CMK (cell line): ENCODE results near the gene C22orf15.
A peak's percentile ranks its signal among the peaks of the same experiment; 100 is the strongest.
"Not testable (repeated sequence)": the region's sequence is repeated elsewhere in the genome, so short reads cannot be mapped to it uniquely, and the experiment has no call there.

ENCODE experiments used
- DNase-seq: peaks from one replicate; pipeline ENCODE4 v3.0.0-alpha.2; 2010; ENCODE audit warnings: low read depth

Gene C22orf15, protein sequence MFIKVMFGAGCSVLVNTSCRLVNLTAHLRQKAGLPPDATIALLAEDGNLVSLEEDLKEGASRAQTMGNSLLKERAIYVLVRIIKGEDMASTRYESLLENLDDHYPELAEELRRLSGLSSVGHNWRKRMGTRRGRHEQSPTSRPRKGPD

DNA sequence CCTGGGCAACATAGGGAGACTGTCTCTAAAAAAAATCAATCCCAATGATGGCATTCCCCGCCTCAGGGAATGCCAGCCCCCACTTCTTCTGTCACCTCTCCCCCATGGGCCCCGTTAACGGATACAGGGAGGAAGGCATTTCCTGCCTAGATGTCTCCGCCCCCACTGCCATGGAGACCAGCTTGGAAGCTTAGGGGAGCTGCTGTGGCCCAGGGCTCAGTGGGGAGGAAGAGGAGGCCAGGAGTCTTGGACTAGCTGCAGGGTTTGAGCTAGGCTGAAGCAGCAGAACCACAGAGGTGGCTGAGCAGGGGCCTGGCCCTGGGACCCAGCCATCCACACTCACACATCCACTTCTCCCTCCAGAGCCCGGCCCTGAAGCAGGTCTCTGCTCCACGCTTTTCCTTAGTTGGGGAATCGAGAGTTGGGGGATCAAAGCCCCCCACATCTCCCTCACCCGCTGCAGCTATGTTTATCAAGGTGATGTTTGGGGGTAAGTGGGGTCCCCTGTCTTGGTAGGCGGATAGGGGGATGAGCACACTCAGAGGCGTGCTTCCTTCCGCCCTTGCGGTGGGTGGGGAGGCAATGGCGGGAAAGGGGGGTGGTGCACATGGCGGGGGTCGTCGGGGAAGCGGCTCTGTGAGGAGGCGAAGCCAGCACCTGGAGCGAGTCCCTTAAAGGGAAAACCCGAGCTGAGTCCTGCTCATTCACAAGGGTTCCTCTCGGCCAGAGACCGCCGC, at the start of gene C22orf15:
C22orf15 (plus strand) TSS at position 149 of the 737 bp plus-strand sequence; CDS start at position 466, 317 bp downstream.
- no peak for DNase-seq

DNA sequence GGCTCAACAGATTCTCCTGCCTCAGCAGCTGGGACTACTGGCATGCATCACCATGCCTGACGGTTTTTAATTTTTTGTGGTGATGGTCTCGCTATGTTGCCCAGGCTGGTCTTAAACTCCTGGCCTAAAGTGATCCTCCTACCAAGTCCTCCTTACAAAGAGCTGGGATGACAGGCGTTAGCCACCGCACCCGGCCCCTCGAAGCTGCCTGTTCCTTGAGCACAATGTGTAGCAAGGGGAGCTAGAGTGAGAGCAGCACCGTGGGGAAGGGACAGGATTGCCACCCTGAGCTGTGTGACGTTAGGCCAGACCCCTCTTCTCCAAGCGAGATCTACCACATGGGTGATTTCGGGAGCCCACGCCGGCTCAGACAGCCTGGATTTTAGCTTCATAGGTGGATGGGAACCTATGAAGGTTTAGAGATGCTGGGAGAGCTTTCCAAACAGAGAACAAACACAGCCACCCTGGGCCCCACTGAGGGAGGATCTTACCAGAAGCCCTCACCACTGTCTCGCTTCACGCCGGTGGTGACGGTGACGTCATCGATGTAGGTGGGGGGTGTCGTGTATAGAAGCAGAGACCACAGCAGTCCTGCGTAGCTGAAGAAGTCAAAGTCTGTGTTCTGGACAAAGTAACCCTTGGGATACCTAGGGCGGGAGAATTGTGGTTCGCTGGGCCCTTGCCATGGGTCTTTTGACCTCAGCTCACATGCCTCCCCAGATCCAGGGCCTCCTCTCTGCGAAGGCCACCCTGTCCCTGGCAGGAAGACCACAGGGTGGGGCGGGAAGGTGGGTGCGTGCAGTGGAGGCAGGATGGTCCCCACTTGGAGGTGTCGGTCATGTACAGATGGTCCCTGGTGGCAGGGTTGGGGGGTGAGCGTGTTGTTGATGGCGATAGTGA, 48.8 kb upstream of the C22orf15 start:
- no peak for DNase-seq

DNA sequence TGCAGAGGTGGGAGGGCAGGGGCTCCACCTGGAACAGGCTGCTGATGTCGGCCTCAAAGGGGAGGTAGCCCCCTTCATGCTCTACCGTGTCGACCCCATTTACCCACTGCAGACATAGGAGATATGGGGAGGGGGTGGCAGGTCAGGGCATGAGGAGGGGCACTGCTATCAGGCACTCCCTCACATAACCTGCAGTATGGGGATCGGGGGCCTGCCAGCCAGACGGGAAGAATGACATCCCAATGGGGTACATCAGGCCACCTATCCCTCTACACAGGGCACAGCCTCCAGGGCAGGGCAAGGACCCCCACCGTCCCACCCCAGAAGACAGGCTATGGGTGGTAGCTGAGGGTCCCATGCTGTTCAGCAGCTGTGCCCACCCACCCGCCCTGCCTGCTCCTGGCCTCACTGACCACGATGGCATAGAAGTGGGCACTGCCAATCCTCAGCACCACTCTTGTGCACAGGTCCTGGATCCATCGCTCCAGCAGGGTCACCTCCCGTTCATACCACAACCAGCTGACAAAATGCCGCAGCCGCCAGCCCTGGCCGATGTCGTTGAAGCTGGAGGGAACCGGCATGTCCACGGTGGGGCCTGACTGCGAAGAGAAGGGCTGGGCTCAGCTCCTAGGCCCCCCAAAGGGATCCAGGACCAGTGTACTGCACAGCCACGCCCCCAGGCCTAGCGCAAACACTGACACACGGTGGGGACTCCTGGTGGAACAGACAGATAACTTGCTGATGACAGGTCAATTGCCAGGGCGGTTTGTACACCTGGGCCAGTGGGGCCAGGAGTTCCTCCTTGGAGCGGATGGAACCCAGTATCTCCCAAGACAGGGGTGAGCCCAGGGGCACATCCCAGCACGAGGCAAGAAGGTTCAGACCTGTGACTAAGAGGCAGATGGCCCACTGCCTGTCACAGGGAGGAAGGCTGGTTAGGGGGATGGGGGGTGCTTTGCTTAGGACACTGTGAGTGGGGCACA, 47.9 kb upstream of the C22orf15 start:
- DNase-seq = no peak

DNA sequence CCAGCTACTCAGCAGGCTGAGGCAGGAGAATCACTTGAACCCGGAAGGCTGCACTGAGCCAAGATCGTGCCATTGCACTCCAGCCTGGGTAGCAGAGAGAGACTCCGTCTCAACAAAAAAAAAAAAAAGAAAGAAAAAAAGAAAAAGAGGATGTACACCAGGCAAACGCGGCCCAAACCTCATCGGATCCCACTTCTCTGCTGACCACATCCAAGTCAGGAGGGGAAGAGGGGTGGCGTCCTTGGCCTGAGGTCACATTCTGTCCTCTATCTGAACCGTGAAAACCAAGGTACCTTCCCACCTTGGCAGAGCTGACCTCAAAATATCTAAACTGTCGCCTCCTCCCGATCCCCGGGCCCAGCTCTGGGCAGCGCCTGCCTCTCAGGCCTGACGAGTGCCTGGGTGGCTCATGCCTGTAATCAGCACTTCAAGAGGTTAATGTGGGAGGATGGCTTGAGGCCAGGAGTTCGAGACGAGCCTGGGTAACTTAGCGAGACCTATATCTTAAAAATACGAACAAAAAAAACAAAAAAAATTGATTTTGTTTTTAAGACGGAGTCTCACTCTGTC, 46.9 kb upstream of the C22orf15 start:
- no peak for DNase-seq

DNA sequence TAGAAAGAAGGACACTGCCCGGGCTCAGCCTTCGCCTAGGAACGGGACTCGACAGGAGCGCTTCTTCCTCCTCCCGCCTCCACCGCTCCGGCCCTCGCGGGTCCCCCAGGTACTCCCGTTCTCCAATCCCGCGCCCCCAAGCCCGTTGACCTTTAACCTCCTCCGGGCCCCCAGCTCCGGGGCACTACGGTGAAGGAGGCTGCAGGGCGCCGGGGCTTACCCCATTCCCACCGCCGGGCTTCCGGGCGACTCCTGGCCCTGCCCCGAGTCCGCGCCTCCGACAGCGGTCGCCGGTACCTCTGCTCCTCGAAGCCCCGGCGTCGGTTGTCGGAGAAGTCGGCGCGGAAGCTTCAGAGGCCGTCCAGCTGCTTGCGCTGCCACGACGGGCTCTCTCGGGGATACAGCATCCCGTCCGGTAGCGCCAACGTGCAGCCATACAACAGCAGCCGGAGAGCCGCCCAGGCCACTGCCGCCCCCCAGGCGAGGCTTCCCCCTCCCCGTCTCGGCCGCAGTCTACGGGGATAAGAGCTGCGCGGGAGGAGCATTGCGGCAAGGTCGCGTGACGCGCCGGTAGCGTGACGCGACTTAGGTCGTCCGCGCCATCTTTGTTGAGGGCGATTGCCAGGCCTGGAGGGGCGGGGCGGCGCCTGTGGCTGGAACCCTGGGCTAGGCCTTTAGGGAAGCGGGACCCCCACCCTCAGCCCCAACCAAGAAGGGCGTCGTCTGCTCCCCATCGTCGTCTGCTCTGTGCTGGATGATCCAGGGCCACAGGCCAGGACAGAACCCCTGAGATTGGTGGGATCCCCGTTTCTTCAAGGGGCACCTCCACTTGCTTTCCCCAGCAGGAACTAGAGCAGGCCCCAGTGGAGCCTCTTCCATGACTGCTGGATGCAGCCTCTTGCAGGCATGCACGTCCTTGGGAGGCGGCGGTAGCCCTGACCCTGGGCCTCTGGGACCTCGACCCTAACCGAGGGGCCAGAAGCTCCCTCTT, 45.7 kb upstream of the C22orf15 start:
- peak; percentile 82 for DNase-seq

DNA sequence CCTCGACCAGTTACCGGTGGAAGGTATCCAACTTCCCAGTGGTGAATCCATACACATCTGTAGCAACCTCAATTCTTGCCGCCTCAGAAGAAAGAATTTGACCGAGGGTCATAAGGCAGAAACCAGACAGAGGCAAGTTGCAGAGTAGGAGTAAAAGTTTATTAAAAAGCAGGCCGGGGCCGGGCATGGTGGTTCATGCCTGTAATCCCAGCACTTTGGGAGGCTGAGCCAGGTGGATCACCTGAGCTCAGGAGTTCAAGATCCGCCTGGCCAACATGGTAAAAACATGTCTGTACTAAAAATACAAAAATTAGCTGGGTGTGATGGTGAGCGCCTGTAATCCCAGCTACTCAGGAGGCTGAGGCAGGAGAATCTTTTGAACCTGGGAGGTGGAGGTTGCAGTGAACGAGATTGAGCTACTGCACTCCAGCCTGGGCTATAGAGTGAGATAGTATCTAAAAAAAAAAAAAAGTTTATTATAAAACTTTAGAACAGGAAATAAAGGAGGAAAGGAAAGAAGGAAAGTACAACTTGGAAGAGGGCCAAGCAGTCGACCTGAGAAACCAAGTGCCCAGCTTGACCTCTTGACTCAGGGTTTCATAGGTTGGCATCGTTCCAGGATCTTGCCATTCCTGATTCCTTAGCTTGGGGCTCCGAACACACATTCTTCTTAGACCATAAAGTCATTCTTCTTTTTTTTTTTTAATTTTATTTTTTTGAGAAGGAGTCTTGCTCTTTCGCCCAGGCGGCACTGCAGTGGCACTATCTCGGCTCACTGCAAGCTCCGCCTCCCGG, 44.2 kb upstream of the C22orf15 start:
- no peak for DNase-seq

DNA sequence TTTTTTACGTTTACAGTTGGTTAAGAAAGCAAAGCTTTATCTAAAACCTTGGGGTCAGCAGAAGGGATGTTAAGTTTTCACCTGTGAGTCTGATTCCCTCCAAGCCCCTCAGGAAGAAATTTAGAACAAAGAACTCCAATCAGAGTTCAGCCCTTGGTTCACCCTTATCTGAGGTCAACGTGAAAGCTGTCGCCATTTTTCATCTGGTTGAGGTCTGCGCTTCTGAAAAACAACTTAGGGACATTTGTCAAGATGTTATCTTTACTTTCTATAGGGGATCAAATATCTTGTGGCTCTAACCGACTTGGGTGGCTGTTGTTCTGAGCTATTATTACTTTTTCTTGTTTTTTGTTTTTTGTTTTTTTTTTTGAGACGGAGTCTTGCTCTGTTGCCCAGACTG, 41.9 kb upstream of the C22orf15 start:
- no peak for DNase-seq

DNA sequence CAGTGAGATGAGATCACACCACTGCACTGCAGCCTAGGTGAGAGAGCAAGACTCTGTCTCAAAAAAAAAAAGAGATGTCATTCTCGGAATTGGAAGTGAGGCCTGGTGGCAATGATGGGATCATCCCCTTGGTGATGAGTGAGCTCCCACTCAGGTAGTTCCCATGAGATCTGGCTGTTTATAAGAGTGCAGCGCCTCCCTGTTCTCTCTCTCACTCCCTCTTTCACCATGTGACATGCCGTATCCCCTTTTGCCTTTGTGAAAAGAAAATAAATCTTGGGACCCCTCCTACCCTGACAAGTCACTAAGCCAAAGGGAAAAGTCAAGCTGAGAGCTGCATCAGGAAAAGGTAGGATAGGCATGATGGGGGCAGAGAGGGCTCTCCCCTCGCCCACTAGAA, 40.6 kb upstream of the C22orf15 start:
- DNase-seq = no peak

DNA sequence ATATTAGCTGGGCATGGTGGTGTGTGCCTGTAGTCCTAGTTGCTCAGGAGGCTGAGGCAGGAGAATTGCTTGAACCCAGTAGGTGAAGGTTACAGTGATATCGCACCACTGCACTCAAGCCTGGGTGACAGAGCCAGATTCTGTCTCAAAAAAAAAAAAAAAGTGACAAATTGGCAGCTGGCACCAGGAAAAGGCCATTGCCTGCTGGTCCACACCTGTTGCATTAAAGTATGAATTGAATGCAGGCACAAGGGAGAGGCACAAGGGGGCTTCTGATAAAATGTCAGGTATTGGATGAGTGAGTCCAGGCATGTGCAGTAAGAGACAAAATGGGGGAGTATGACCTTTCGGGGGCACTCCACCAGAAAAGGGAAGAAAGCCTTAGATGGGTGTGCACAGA, 40.1 kb upstream of the C22orf15 start:
- DNase-seq = no peak

DNA sequence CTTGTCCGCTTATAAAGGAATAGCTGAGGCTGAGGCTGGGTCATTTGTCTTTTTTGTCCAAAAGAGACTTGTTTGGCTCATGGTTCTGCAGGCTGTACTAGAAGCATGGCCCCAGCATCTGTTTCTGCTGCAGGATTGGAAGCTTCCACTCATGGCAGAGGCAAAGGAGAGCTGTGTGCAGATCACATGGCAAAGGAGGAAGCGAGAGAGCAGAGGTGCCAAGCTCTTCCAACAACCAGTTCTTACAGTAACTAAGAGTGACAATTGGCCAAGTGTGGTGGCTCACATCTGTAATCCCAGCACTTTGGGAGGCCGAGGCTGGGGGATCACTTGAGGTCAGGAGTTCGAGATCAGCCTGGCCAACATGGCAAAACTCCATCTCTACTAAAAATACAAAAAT, 34.7 kb upstream of the C22orf15 start:
- not testable (repeated sequence) for DNase-seq

DNA sequence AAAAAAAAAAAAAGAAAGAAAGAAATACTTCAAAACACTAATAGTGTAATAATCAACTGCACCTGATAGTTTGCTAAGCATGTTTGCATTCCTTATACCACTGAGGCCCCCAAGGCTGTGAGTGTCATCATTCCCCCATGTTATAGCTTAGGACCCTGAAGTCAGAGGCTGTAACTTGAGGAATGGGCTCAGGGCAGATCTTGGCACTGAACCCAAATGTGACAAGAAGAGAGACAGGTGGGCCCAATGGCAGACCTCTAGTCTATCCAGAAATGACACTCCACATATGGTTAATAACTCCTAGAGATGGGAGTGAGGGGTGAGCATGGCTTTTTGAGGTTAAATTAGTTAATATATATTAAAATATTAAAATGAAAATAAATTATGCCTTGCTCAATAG, 25.1 kb upstream of the C22orf15 start:
- DNase-seq = no peak

DNA sequence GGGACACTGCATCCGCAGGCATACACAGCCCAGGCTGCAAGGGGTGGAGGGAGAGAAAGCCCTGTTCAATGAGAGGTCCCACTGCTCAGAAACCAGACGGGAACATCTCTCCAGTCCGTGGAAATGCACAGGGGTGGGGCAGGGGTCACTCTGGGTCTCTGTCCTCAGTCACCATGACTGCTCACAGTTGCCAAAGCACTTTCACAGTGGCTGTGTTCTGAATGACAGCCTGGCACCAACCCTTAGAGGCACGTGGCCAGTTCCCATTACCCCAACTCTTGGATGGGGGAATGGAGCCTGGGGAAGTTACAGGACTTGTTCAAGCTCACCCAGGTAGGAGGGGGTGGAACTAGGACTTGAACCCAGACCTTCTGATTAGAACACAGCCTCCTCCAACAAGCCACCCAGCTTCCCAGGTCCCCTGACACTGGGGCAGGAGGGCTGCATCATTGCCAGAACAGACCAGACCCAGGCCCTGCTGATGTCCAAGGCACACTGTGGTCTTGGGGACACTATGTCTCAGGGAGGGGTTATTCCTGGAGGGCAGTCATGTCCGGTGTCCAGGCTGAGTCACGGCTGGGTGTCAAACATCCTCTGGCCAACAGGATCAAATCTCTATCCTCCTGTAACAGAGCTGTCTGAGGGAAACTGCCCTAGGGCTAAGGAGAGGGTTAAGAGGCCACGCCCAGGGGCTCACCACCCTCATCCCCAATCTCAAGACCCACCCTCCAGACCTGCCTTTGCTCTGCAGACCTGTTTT, 20.1 kb upstream of the C22orf15 start:
- no peak for DNase-seq

DNA sequence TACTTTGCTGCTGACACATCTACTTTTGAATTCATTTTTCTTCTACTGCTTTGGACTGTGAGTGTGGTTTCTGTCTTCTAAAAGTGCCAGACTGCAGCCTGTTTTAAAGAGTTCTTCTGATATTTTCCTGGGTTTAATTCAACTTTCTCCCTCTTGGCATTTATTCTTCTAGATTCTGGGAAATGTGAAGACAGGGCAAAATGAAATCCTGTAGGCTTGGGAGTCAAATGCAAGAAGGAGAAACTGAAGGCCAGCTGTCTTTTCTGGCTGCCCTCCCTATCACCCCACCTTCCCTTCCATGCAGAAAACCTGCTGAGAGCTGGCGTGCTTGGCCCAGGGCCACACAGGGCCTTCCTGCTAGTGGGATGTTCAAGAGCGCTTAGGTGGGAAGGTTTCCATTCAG, 19.5 kb upstream of the C22orf15 start:
- no peak for DNase-seq

DNA sequence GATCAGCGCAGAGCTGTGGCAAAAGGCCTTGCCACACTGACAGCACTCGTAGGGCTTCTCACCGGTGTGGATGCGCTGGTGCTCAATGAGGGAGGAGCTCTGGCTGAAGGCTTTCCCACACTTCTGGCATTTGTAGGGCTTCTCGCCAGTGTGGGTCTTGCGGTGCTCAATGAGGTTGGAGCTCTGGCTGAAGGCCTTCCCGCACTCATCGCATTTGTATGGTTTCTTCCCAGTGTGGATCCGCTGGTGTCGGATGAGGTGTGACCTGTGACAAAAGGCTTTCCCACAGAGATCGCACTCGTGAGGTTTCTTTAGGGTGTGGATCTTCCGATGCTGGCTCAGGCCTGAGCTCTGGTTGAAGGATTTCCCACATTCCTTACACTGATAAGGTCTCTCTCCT, 18.8 kb upstream of the C22orf15 start:
- DNase-seq = no peak

DNA sequence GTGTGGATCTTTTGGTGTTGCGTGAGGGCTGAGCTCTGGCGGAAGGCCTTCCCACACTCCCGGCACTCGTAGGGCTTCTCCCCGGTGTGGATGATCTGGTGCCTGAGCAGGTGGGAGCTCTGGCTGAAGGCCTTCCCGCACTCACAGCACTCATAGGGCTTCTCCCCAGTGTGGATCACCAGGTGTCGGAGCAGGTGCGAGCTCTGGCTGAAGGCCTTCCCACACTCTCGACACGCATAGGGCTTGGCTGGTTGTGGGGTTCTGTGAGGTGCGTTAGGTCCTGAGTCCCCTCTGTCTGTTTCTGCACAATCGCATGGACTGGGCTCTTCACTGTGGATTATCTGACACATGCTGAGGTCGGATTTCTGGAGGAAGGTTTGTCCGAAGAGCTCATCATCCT, 18.3 kb upstream of the C22orf15 start:
- no peak for DNase-seq

DNA sequence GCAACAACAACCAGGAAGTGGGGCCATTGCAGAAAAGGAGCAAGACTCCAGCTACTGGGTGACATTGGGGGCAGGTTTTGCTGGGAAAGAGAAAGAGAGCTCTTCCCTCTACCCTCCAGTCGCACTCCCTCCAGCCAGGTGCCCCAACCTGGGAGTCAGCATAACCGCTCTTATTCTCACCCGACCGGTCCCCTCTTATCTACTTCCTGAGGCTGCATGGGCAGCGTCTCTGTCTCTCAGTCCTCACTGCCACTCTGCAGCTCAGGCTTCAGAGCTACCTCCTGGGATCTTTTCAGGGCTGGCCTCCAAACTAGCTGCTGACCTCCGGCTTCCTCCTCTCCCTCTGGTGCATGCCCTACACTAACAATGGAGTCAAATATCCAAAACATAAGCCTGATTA, 17.0 kb upstream of the C22orf15 start:
- DNase-seq = no peak

DNA sequence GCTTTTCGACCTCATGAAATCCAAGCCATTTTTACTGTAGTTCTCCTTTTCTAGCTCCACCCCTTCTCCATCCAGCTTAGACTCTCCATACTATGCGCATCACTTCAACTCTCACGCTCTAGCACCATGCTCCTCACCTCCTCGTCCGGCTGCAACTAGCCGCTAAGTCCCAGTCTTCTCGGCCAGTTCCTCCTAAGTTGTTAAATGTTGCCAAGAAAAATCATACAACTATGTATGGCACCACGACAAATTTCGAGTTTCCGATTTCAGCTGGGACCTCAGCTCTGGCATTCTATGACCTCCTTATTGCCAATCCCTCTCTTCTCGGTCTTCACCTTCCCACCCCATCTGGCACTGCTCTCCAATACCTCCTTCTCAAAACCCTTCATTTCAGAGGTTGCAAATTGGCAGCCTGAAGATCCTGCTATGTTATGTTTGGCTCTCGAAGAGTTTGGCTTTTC, 12.9 kb upstream of the C22orf15 start:
- DNase-seq = no peak

DNA sequence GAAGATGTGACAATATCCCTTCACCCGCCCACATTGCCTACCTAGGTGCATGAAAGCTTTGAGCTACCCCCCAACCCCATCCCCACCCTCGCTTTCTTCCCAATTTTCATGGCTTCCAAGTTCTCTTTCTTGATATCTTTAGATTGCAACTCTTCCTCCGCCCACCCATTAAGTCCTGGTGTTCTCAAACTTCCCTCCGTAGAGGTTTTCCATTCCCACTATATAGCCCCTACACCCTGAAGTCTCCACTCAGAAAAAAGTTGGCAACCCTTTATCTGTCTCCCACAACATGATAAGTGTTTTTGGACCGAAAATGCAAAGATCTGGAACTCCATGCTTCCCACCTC, 12.4 kb upstream of the C22orf15 start:
- DNase-seq = no peak
